Endothelial cell of umbilical vein (primary cell): ENCODE data around the gene HECW1. TPM values are rescaled to one million over a fixed set of nuclear protein-coding genes. Genes with fewer than 3 reads are reported as not detected.

ENCODE experiments used
- BruUV-seq: library from RNA; stranded (reverse); fragments of 400-500 nt; replicated peaks from 2 replicates; lab custom pipeline; 2021; lab: Mats Ljungman, UMichigan
- CTCF ChIA-PET: fragments of 300-600, 350-600 bp; sonication (Branson Sonifier 250); formaldehyde crosslinking; loops from one replicate; lab custom pipeline; 2021; ENCODE audit warnings: antibody characterized with exemption, inconsistent platforms; lab: Charles Lee
- POLR2A ChIA-PET: fragments of 300-600, 350-600 bp; sonication (Branson Sonifier 250); formaldehyde crosslinking; loops from one replicate; lab custom pipeline; 2021; ENCODE audit warnings: antibody characterized with exemption, inconsistent platforms; lab: Charles Lee
- DNase-seq: peaks from one replicate; pipeline ENCODE4 v3.0.0-alpha.2; 2011; ENCODE audit warnings: low read depth, low spot score
- FAIRE-seq: peaks from 2 replicates; lab custom pipeline; 2011; peaks lifted over from hg19 to GRCh38; lab: Jason Lieb, UNC
- H2AFZ ChIP-seq: 2 replicates; pipeline ENCODE4 v1.6.0; 2012; ENCODE audit warnings: low read depth, low read length, control low read depth, inconsistent platforms
- H3K27ac ChIP-seq: 2 replicates; pipeline ENCODE4 v1.5.1; 2011; ENCODE audit warnings: low read depth, mild to moderate bottlenecking, control low read depth, low read length, moderate library complexity; ENCODE audit not compliant: insufficient read depth
- H3K27me3 ChIP-seq, 2 experiments: 2 replicates each; pipeline versions ENCODE4 v1.6.0 to v1.6.1; 2011; ENCODE audit warnings: low read length in 2 of 2, mixed read lengths in 1 of 2; ENCODE audit not compliant: control insufficient read depth in 2 of 2, insufficient read depth in 2 of 2
- H3K36me3 ChIP-seq, 2 experiments: 2 replicates in 1 of 2; 3 replicates in 1 of 2; pipeline ENCODE4 v1.5.1; 2011; ENCODE audit warnings: low read length in 2 of 2, mild to moderate bottlenecking in 1 of 2, moderate library complexity in 1 of 2; ENCODE audit not compliant: control insufficient read depth in 2 of 2, insufficient read depth in 2 of 2; ENCODE audit errors: extremely low read depth in 1 of 2
- H3K4me1 ChIP-seq: 3 replicates; pipeline ENCODE4 v1.5.1; 2011; ENCODE audit warnings: mild to moderate bottlenecking, low read length; ENCODE audit not compliant: control insufficient read depth, insufficient read depth; ENCODE audit errors: extremely low read depth
- H3K4me2 ChIP-seq: 2 replicates; pipeline ENCODE4 v1.6.1; 2011; ENCODE audit warnings: low read length, control low read depth, mixed read lengths; ENCODE audit not compliant: insufficient read depth
- H3K4me3 ChIP-seq, 3 experiments: fragments of 200-600 bp in 1 of 3; sonication (generic), shearing (Covaris generic) in 1 of 3; replicated peaks in 1 of 3; 2 replicates each; pipeline ENCODE4 v1.5.1; 2011 to 2016; ENCODE audit warnings: control low read depth in 3 of 3, low read length in 3 of 3, mild to moderate bottlenecking in 2 of 3, inconsistent platforms in 1 of 3, low read depth in 1 of 3, moderate library complexity in 1 of 3; ENCODE audit not compliant: insufficient read depth in 1 of 3
- H3K79me2 ChIP-seq: 2 replicates; pipeline ENCODE4 v1.6.0; 2012; ENCODE audit warnings: low read length, inconsistent platforms; ENCODE audit not compliant: control insufficient read depth, insufficient read depth
- H3K9ac ChIP-seq: replicated peaks from 2 replicates; pipeline ENCODE3; 2011; ENCODE audit warnings: low read length, control low read depth; ENCODE audit not compliant: insufficient read depth; ENCODE audit errors: extremely low read depth
- H3K9me1 ChIP-seq: replicated peaks from 3 replicates; pipeline ENCODE4 v1.6.0; 2011; ENCODE audit warnings: mild to moderate bottlenecking, low read length; ENCODE audit not compliant: control insufficient read depth, insufficient read depth; ENCODE audit errors: extremely low read depth
- H3K9me3 ChIP-seq: replicated peaks from 2 replicates; pipeline ENCODE4 v1.5.1; 2012; ENCODE audit warnings: low read length, inconsistent platforms; ENCODE audit not compliant: control insufficient read depth, insufficient read depth
- H4K20me1 ChIP-seq: replicated peaks from 2 replicates; pipeline ENCODE3; 2011; ENCODE audit warnings: mild to moderate bottlenecking, low read length; ENCODE audit not compliant: control insufficient read depth, insufficient read depth; ENCODE audit errors: extremely low read depth
- EZH2 ChIP-seq: IDR thresholded peaks from 2 replicates; pipeline ENCODE4 v1.6.1; 2012; ENCODE audit warnings: borderline replicate concordance, low read depth, mild to moderate bottlenecking, moderate library complexity, low read length, inconsistent platforms; ENCODE audit not compliant: severe bottlenecking
- FOS ChIP-seq: IDR thresholded peaks from 2 replicates; pipeline ENCODE4 v1.6.1; 2011; ENCODE audit warnings: mild to moderate bottlenecking, low read length, moderate library complexity, borderline replicate concordance; ENCODE audit not compliant: insufficient read depth
- GATA2 ChIP-seq: IDR thresholded peaks from 2 replicates; pipeline ENCODE4 v1.7.0; 2011; ENCODE audit warnings: low read depth, mild to moderate bottlenecking, moderate library complexity, mixed read lengths, low read length; ENCODE audit not compliant: insufficient read length, insufficient read depth
- JUN ChIP-seq: IDR thresholded peaks from 2 replicates; pipeline ENCODE4 v1.6.1; 2011; ENCODE audit warnings: borderline replicate concordance, low read depth; ENCODE audit not compliant: insufficient read length, insufficient read depth
- MYC ChIP-seq: IDR thresholded peaks from one replicate; pipeline ENCODE4 v1.6.1; 2011; ENCODE audit warnings: mild to moderate bottlenecking, low read depth, low read length
- POLR2A ChIP-seq: IDR thresholded peaks from 2 replicates; pipeline ENCODE4 v1.6.1; 2012; ENCODE audit warnings: low read depth, mild to moderate bottlenecking, control low read depth, low read length
- POLR2AphosphoS5 ChIP-seq: IDR thresholded peaks from 2 replicates; pipeline ENCODE4 v1.6.1; 2012; ENCODE audit warnings: low read depth, mild to moderate bottlenecking, control low read depth, low read length, moderate library complexity; ENCODE audit not compliant: insufficient read depth
- dilution Hi-C: fragments of 300-500 bp; cut with MboI; formaldehyde crosslinking; loops from one replicate; pipeline ENCODE4 v1.15.0; 2019; ENCODE audit warnings: low sequenced_read_pairs; ENCODE audit not compliant: extremely low pct_ligation_motif_present
- intact Hi-C: fragments of 100-400 bp; cut with micrococcal nuclease; formaldehyde crosslinking; loops from one replicate; pipeline ENCODE4 v1.10.0; 2022
- polyA plus RNA-seq, 4 experiments: library from polyadenylated mRNA; depleted of rRNA in 3 of 4; stranded (reverse) in 3 of 4; unstranded in 1 of 4; fragments of >200 nt; gene quantifications; 2 replicates each; pipeline versions ENCODE4 v1.2.1 to v1.2.3, GENCODE V29; 2011 to 2012; ENCODE audit warnings: missing spikeins in 1 of 4
- total RNA-seq: library from RNA; stranded (reverse); gene quantifications from 2 replicates; pipeline ENCODE4 v1.2.3, GENCODE V29; 2021
- TF ChIP-seq, protein P1 (sequence below): IDR thresholded peaks from 2 replicates; pipeline ENCODE4 v1.6.1; 2011; ENCODE audit not compliant: insufficient read depth, insufficient read length
- TF ChIP-seq, protein P2 (sequence below), 2 donors: IDR thresholded peaks; 1 replicate in 1 of 2; 2 replicates in 1 of 2; pipeline ENCODE4 v1.5.1; 2011; ENCODE audit warnings: low read length in 2 of 2, mild to moderate bottlenecking in 2 of 2, moderate library complexity in 2 of 2, control low read depth in 1 of 2, inconsistent platforms in 1 of 2, low read depth in 1 of 2; ENCODE audit not compliant: insufficient read depth in 1 of 2; ENCODE audit errors: extremely low read depth in 1 of 2

HECW1 gene
- total and polyA plus RNA-seq, 2 donors (not counting 3 experiments of a cell fraction or from before 2014, with no cell fraction given) = not detected

DNA sequence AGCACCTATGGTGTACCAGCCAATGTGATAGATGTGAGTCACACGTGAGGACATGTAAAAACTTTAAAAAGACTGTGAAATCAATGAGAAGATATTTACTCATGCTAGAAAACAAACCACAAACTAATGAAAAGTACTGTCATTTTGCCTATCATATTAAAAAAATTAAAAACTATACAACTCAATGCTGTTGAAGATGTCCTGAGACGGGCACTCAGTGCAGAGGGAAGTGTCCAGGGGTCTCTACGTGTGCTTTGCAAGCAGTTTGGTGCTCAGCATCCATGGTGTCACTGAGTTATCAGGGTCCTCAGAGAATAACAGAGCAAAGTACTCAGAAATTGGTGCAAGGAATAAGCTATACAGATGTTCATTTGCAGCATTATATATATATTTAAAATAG, 162.3 kb downstream of the HECW1 start:
- DNase-seq (no peak), FAIRE-seq (no peak)
- H4K20me1 ChIP-seq = no peaks in the 10 kb centered on the region
- no TSS peak for BruUV-seq
- H3K4me3 ChIP-seq = no peak overlapping the region
- CTCF ChIA-PET = interaction anchor here (0.6 kb wide), 1 partner anchor 334 kb away, joined by 3 read pairs; no protein-coding TSS in a partner anchor
- TF ChIP-seq, protein P1, sequence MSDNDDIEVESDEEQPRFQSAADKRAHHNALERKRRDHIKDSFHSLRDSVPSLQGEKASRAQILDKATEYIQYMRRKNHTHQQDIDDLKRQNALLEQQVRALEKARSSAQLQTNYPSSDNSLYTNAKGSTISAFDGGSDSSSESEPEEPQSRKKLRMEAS = no peak
- TF ChIP-seq POLR2AphosphoS5 (no peak), GATA2 (no peak), MYC (no peak), JUN (no peak), EZH2 (no peak), POLR2A (no peak), FOS (no peak)
- TF ChIP-seq, protein P2, sequence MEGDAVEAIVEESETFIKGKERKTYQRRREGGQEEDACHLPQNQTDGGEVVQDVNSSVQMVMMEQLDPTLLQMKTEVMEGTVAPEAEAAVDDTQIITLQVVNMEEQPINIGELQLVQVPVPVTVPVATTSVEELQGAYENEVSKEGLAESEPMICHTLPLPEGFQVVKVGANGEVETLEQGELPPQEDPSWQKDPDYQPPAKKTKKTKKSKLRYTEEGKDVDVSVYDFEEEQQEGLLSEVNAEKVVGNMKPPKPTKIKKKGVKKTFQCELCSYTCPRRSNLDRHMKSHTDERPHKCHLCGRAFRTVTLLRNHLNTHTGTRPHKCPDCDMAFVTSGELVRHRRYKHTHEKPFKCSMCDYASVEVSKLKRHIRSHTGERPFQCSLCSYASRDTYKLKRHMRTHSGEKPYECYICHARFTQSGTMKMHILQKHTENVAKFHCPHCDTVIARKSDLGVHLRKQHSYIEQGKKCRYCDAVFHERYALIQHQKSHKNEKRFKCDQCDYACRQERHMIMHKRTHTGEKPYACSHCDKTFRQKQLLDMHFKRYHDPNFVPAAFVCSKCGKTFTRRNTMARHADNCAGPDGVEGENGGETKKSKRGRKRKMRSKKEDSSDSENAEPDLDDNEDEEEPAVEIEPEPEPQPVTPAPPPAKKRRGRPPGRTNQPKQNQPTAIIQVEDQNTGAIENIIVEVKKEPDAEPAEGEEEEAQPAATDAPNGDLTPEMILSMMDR (IDR thresholded peaks at IDR 0.05; ENCODE audit: extremely low read depth in 1 of 2, insufficient read depth in 1 of 2, low read depth in 1 of 2, low read length in 2 of 2) = no peak
- POLR2A ChIA-PET = no interaction called here
- intact Hi-C loops = no loop called here
- H3K9ac ChIP-seq = no peak overlapping the region
- no peak overlapping the region for H3K27ac ChIP-seq
- H3K79me2 ChIP-seq = no peaks in the 10 kb centered on the region
- no peaks in the 10 kb centered on the region for H3K9me1 ChIP-seq
- no peaks in the 10 kb centered on the region for H3K36me3 ChIP-seq
- H3K4me1 ChIP-seq = no peaks in the 10 kb centered on the region
- no peaks in the 10 kb centered on the region for H3K9me3 ChIP-seq
- no peak overlapping the region for H3K4me2 ChIP-seq
- no peaks in the 10 kb centered on the region for H3K27me3 ChIP-seq
- no peak overlapping the region for H2AFZ ChIP-seq
- dilution Hi-C loops = no loop called here
